Measurements from ENCODE around the gene ITPR1.

ITPR1 gene

GRCh38 chr3:4797201-4797705, 304.1 kb downstream of the ITPR1 start:
- DNase-seq = no peak

- DNase-seq = no peak
These were observed 306.4 kb downstream of the ITPR1 start for GRCh38 chr3:4799266-4800256.

DNA sequence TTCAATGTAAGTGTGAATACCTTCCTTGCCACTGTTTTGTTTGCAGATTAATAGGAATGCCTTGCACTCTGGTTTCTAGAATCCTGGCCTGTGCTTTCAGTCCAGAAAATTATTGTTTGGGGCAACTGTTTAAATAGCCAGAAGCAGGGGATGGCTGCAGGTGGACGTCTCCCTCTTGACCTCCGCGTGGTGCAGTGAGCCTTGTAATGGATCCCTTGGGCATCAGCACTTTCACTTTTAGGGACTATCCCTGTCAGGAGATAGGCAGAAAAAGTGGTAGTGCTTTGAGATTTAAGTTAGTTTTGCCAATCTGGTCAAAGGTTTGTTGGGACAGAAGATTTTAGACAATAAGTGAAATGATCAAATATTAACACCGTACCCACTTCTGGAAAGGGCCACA, 307.4 kb downstream of the ITPR1 start:
- peak in 1 of 2 experiments; percentile 1 for DNase-seq

DNA sequence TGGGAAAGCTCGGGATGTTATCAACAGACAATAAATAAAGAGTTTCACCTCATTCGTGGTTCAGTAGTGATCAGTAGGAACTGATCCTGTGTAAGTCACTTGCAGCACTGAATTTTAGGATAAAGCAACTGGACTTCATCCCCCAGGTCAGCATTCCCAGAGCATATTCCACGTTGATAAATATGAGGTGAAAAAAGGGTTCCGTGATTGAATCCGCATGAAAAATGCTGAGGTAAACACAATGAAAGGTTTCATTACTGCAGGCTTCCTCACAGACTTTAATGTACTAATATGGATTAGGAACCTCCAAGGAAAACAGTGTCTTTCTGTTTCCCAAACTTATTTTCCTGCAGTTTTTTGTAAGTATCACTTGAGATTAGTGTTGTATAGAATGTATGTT, 308.7 kb downstream of the ITPR1 start:
- DNase-seq = no peak

DNA sequence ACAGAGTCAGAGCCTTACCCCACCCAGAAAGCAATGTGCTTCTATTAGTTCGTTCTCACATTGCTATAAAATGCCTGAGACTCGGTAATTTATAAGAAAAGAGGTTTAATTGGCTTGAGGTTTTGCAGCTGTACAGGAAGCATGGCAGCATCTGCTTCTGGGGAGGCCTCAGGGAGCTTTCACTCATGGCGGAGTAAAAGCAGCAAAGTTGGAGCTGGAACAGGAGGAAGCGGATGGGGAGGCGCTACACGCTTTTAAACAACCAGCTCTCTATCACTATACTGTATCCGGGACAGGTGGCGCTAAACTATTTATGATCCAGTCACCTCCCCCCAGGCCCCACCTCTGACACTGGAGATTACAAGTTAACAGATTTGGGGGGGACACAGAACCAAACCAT, 309.8 kb downstream of the ITPR1 start:
- DNase-seq = no peak

DNA sequence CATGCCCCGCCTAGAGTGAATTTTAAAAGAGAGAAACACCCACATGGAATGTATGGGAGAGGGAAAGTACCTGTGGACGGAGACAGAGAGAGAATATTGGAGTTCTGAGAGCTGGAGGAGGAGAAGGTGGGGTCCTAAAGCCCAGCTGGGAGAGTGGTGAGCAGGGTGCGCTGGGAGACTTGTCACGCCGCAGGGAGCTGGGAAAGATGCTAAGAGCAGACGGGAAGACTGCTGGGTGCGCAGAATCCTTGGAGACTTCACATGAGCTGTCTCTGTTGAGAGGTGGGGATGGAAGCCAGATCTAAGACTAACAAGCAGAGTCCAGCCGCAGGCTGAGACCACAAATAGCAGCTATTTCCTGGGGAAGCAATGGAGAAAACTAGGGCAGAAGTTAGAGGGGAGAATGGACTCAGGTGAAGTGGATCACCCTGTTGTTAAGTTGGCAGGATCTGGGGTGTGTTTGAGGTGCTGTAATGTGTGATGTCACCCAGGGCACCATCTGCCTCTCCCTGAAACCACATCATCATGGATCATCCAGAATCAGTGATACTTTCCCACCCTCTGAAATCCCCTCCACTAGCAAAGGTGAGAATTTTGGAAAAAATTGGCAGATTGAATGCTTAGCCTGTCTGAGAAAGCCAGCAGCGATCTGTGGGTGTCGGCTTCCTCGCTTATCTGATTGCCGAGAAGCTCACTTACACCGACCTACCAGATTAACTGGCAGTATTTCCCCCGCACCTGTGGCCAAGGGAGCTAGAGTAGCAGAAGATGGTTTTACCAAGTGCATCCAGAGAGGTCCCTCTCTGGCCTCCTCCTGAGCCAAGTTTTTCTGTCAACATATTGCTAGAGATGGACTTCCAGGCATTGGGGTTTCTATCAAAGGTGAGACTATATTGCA, 311.3 kb downstream of the ITPR1 start:
- DNase-seq = no peak

DNA sequence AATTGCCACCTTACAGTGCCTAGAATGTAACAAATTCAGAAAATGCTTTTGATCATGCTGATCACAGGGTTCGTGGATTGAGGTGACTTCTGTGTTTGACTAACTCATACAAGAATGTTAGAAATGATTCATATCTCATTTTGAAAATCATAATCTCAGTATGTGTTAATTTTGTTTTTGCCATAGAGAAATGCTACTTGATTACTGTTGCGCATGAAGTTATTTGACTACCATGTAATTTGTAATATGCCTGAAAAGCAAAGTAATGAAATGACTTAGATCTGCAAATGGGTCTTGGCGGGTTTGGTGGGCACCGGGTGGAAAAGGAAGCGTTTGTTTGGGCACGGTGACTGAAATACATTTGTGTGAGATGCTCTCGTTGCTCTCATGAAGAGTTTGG, 312.5 kb downstream of the ITPR1 start:
- DNase-seq = no peak

DNA sequence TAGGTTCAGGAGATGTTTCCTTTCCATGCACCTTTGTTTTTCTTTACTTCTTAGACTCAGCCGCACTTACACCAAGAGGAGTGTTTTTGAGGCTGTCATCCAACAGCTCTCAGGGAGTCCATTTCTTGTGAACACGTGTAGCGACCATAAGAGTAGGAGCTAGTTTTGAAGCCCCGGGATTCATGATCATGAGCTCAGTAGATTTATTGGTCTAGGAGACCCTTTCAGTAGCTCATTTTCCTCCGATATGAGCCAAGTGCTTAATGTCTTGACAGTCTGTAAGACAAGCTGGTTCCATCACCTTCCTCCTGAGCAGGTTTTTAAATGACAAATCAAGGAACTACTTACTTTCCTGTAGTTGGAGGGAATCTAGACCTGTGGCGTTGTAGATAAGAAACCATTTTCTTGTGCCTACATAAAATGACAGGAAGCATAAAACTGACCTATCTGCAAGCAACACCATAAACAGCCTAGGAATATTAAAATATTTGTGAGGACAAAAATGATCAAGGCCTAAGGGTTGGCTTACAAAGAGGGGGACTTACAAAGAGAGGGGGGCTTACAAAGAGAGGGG, 313.5 kb downstream of the ITPR1 start:
- no peak for DNase-seq

- no peak for DNase-seq
These were observed 314.5 kb downstream of the ITPR1 start for GRCh38 chr3:4807381-4808280.

DNA sequence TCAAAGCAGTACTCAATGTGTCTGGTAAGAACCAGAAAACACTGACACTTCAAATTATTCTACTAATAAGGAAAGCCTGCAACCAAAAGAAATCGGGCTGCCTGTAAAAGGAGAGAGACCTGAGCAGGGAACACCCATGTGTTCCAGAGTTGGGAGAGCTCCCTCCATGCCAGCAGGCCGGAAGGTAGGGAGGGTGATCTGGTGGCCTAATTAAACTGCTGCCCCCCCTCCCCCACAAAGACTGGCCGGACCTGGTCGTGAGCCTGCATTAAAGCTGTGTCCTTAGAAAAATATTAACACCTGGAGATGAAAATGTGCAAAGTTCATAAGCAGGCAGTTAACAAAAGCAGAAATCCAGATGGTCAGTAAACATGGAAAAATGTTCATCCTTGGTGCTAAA, 315.5 kb downstream of the ITPR1 start:
- DNase-seq = no peak

- no peak for DNase-seq
These were observed 316.8 kb downstream of the ITPR1 start for GRCh38 chr3:4809922-4810321.

GRCh38 chr3:4812591-4812990, 319.4 kb downstream of the ITPR1 start:
- DNase-seq = no peak

DNA sequence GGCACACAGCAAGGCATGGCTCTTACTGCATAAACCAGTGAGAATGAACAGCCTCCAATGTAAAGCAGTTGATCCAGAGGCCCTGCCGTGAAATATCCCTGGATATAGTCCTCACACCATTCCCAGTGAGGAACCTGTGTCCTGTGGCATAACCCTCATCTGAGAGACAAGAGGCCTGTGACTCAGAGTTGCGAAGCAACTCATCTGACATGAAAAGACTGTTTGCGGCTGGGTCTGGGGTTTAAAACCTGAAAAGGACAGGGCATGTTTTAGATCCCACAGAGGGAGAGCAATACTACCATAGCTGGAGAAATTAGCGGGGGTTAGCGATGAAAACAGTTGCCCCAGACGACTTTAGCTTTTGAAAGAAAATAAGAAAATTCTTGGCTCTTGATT, 320.8 kb downstream of the ITPR1 start:
- DNase-seq = no peak

DNA sequence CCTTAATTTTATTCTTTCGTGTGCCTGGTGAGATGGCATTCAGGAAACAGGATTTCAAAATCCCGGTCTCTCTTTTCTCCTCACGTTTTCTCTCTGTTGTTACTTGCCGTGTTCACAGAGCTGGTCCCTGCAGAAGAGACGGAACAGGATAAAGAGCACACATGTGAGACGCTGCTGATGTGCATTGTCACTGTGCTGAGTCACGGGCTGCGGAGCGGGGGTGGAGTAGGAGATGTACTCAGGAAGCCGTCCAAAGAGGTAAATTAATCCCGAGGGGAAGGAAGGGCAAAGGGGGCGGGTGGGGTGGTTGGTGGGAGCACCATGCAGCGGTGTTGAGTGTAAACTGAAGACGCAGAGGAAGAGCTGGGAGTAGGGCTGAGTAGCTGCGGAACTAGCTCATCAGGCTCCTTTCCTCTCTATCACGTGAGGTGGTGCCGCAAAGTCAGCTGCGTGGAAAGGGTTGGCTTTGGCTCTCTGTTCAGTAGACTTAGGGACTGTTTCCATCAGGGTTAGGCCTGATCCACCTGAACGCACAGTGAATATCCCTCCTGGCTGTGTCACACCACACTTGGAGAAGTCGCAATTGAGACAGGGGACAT, 321.3 kb downstream of the ITPR1 start:
- peak; percentile 75 to 82 for DNase-seq

GRCh38 chr3:4814904-4815574, 321.9 kb downstream of the ITPR1 start:
- DNase-seq = no peak

DNA sequence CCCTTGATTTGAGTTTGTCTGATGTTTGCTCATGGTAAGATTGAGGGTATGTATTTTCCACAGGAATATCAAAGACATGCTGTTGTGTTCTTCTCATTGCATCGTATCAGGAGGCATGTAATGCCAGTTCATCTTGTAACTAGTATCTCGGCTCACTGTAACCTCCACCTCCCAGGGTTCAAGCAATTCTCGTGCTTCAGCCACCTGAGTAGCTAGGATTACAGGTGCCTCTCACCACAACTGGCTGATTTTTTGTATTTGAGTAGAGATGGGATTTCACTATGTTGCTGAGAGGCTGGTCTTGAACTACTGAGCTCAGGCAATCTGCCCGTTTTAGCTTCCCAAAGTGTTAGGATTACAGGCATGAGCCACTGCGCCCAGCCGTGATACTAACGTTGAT, 323.2 kb downstream of the ITPR1 start:
- DNase-seq = no peak

DNA sequence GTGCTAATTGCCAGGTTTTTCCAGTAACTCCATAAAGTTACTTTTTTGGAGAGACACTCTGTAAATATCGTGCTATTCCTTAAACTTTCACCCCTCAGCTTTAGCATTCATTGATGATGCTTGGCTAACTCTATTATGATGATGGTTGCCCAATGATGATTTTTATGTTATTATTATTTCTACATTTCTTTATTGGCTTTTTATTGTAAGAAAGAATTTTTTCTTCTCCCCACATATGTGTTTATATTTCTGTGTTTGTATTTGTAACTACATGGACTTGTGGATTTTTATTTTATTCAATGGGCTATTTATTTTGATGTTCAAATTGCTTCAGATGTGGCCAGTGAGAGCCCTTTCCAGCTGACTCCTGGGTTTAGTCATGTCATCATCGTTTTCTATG, 323.6 kb downstream of the ITPR1 start:
- DNase-seq = no peak

DNA sequence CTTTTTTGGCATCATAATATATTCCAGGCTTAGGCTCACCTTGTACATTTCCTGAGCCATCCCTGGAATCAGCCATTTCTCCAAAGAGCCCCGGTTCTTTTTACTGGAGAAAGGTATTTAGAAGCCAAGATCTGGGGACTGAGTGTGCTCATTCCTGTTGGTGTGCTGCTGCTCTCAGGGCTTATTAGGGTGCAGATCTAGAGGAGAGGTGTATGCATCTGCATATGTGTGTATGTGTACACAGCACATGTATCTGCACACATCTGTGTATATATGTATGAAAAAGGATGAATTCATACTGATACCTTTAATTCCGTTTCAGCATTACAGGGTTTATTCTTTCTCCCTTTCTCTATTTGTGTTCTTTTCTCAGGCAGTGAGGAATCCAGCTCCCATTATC, 324.0 kb downstream of the ITPR1 start:
- DNase-seq = no peak

DNA sequence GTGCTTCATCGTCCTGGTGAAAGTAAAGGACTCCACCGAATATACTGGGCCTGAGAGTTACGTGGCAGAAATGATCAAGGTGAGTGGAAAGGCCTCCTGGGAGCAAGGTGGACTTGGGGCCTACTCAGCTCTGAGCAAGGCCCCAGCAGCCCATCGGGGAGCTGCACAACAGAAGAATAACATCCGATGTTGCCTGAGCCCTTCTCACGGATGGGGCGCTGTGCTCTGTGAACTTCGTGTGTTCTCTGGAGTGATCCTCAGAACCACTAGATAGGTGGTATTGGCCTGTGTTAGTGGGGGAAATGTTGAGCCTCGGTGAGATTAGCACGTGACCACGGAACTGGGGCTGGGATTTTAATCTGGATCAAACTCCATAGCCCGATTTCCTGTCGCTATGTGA, 325.0 kb downstream of the ITPR1 start:
- DNase-seq = no peak

DNA sequence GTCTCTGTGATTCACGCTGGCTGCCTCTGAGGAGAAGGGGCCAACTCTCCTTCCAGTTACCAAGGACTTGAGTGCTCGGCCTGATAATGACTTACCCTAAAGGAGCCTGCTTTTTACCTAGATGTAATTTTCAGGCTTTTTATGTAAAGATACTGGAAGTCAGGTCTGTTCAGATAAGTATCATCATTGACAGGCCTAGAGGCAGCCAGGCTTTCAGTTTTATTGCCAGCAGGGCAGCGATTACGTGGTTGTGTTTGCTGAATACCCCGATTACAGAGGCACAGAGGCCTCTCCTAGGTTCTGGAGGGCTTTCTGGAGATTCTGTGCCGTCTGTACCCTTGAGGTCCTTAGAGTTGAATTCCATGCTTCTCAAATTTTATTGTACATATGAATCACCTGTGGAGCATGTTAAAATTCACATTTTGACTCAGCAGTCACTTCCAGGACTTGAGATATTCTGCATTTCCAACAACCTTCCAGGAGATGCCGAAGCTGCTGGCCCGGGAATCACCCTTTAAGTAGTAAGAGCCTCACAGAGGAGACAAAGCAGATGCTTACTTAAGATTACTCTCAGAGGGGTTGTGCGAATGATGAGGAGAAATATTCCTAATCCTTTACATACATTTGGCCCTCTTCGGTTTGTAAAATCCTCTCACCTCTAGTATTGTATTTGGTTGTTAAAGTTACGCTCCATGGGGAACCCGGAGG, 326.0 kb downstream of the ITPR1 start:
- DNase-seq = no peak

Data from SHP77 (cell line).